ENCODE results near the gene RERE.

DNA sequence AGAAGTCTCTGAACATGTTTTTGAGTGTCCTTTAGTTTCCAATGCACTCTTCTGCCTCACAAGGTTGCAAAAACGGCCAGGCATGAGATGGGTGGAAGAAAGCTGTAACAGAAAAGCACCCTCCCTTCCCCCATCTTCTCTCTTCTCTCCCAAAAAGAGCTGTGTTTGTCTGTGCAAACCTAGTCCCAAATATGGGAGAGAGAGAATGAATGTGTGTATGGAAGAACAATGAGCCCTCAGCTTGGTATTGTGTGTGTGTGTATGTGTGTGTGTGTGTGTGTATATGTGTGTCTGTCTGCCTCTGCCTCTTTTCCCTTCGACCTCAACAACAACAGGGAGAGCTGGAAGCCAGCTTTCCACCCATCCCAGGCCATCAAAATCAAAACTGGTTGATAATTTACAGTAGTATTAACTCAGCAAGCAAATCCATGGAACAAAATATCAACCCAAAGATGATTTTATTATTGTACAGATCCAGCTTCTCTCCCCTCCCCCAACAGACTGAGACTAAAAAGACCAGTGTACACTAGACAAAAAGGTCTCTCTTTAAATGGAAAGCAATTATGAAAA lies 1.8 kb downstream of the RERE start:
- TF ChIP-seq, protein P1, sequence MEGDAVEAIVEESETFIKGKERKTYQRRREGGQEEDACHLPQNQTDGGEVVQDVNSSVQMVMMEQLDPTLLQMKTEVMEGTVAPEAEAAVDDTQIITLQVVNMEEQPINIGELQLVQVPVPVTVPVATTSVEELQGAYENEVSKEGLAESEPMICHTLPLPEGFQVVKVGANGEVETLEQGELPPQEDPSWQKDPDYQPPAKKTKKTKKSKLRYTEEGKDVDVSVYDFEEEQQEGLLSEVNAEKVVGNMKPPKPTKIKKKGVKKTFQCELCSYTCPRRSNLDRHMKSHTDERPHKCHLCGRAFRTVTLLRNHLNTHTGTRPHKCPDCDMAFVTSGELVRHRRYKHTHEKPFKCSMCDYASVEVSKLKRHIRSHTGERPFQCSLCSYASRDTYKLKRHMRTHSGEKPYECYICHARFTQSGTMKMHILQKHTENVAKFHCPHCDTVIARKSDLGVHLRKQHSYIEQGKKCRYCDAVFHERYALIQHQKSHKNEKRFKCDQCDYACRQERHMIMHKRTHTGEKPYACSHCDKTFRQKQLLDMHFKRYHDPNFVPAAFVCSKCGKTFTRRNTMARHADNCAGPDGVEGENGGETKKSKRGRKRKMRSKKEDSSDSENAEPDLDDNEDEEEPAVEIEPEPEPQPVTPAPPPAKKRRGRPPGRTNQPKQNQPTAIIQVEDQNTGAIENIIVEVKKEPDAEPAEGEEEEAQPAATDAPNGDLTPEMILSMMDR (IDR thresholded peaks at IDR 0.05) = no peak
- no peak for TF ChIP-seq POLR2A (IDR thresholded peaks at IDR 0.05)

Data from adrenal gland (tissue), 5 donors.